Dedifferentiated amniotic fluid mesenchymal stem cell (primary cell): Measurements from ENCODE around the gene ACADS.
"Not testable (repeated sequence)": the region's sequence is repeated elsewhere in the genome, so short reads cannot be mapped to it uniquely, and the experiment has no call there.

Source experiments
- DNase-seq: peaks from one replicate; pipeline ENCODE4 v3.0.0-alpha.2; 2016; ENCODE audit errors: extremely low spot score

The ACADS gene

GRCh38 chr12:120726510-120726793 is 826 bp downstream of the ACADS start:
- no peak for DNase-seq

GRCh38 chr12:120726961-120727360 is 1.3 kb downstream of the ACADS start:
- no peak for DNase-seq

GRCh38 chr12:120732198-120732597 is 6.6 kb downstream of the ACADS start:
- not testable (repeated sequence) for DNase-seq

GRCh38 chr12:120733574-120733973 is 7.9 kb downstream of the ACADS start:
- no peak for DNase-seq

- no peak for DNase-seq
These were observed 8.6 kb downstream of the ACADS start for GRCh38 chr12:120734210-120734609.

- no peak for DNase-seq
These were observed 9.6 kb downstream of the ACADS start for GRCh38 chr12:120735181-120735580.

- DNase-seq: no peak
These were observed 11.0 kb downstream of the ACADS start for GRCh38 chr12:120736404-120737331.

GRCh38 chr12:120737557-120738251 is 12.1 kb downstream of the ACADS start:
- no peak for DNase-seq

GRCh38 chr12:120738252-120739030 is 12.8 kb downstream of the ACADS start:
- DNase-seq: no peak

GRCh38 chr12:120739031-120739762 is 13.6 kb downstream of the ACADS start:
- no peak for DNase-seq

- no peak for DNase-seq
These were observed 14.4 kb downstream of the ACADS start for GRCh38 chr12:120739821-120740613.

GRCh38 chr12:120740871-120741270 is 15.2 kb downstream of the ACADS start:
- DNase-seq: no peak

- no peak for DNase-seq
These were observed 16.1 kb downstream of the ACADS start for GRCh38 chr12:120741476-120742421.

GRCh38 chr12:120744922-120745493 is 19.4 kb downstream of the ACADS start:
- DNase-seq: no peak

GRCh38 chr12:120748242-120748641 is 22.6 kb downstream of the ACADS start:
- no peak for DNase-seq

GRCh38 chr12:120749256-120749655 is 23.6 kb downstream of the ACADS start:
- DNase-seq: no peak

GRCh38 chr12:120750806-120751205 is 25.2 kb downstream of the ACADS start:
- no peak for DNase-seq

- DNase-seq: no peak
These were observed 25.8 kb downstream of the ACADS start for GRCh38 chr12:120751389-120751788.

- DNase-seq: no peak
These were observed 29.2 kb downstream of the ACADS start for GRCh38 chr12:120754792-120755191.
